ENCODE data around the gene CCDC92. TPM values are rescaled to one million over a fixed set of nuclear protein-coding genes. Genes with fewer than 3 reads are reported as not detected.
"Not testable (repeated sequence)": the region's sequence is repeated elsewhere in the genome, so short reads cannot be mapped to it uniquely, and the experiment has no call there.

Gene CCDC92
- total RNA-seq, 4 donors from 2014 or later: 23.1 to 33.3 (median 30.9) TPM

- H3K9me3 ChIP-seq: no peaks in the 10 kb centered on the region
- H3K36me3 ChIP-seq: no peaks in the 10 kb centered on the region
- peak in 1 of 3 donors; percentile 35 for DNase-seq
- H3K4me1 ChIP-seq: peaks cover 0 to 9% (median 0%) of the 10 kb centered on the region in 4 donors
- H3K27me3 ChIP-seq: no peaks in the 10 kb centered on the region
- H3K4me3 ChIP-seq: no peak overlapping the region
- H3K27ac ChIP-seq: no peak overlapping the region
- TF ChIP-seq CTCF (IDR thresholded peaks at IDR 0.05): no peak
- no peak for TF ChIP-seq POLR2A (IDR thresholded peaks at IDR 0.05)
These were observed 21.9 kb downstream of the CCDC92 start for GRCh38 chr12:123950476-123951349.

GRCh38 chr12:123949770-123950165 is 22.9 kb downstream of the CCDC92 start:
- Histone ChIP-seq H3K27me3 (no peaks in the 10 kb centered on the region), H3K4me3 (no peak overlapping the region), H3K27ac (peak overlapping the region in 3 of 4 donors; percentile 35 to 87 (median 65)), H3K36me3 (peaks cover 0 to 6% (median 0%) of the 10 kb centered on the region in 3 donors), H3K4me1 (peaks cover 0 to 9% (median 0%) of the 10 kb centered on the region in 4 donors), H3K9me3 (no peaks in the 10 kb centered on the region)
- no peak for TF ChIP-seq CTCF (IDR thresholded peaks at IDR 0.05)
- no peak for TF ChIP-seq POLR2A (IDR thresholded peaks at IDR 0.05)
- no peak for DNase-seq

- H3K36me3 ChIP-seq: peaks cover 0 to 10% (median 0%) of the 10 kb centered on the region in 3 donors
- H3K27ac ChIP-seq: peak overlapping the region in 3 of 4 donors; percentile 35 to 87 (median 65)
These were observed 23.5 kb downstream of the CCDC92 start for GRCh38 chr12:123948796-123949769.

GRCh38 chr12:123948401-123948795 is 24.2 kb downstream of the CCDC92 start:
- Histone ChIP-seq H3K9me3 (no peaks in the 10 kb centered on the region), H3K4me3 (peak overlapping the region in 1 of 4 donors; percentile 25), H3K27me3 (no peaks in the 10 kb centered on the region), H3K36me3 (peaks cover 0 to 15% (median 0%) of the 10 kb centered on the region in 3 donors), H3K4me1 (peaks cover 0 to 9% (median 0%) of the 10 kb centered on the region in 4 donors), H3K27ac (peak overlapping the region in 2 of 4 donors; percentile 65 to 87)
- DNase-seq: no peak
- TF ChIP-seq CTCF (IDR thresholded peaks at IDR 0.05) (no peak), POLR2A (IDR thresholded peaks at IDR 0.05) (no peak)

More at GRCh38 chr12:123948796-123949769, 23.5 kb downstream of the CCDC92 start:
- Histone ChIP-seq H3K4me3 (peak overlapping the region in 1 of 4 donors; percentile 25), H3K4me1 (peaks cover 0 to 9% (median 0%) of the 10 kb centered on the region in 4 donors), H3K27me3 (no peaks in the 10 kb centered on the region), H3K9me3 (no peaks in the 10 kb centered on the region)
- DNase-seq: peak in 2 of 3 donors; percentile 70 to 79
- TF ChIP-seq CTCF (IDR thresholded peaks at IDR 0.05): no peak
- TF ChIP-seq POLR2A (IDR thresholded peaks at IDR 0.05): peak in 1 of 2 donors; percentile 10

GRCh38 chr12:123947531-123947930 is 25.1 kb downstream of the CCDC92 start:
- H3K4me1 ChIP-seq, DNase-seq, H3K4me3 ChIP-seq, H3K27me3 ChIP-seq, H3K27ac ChIP-seq, H3K9me3 ChIP-seq: not testable (repeated sequence)
- H3K36me3 ChIP-seq: peaks cover 0 to 23% (median 0%) of the 10 kb centered on the region in 3 donors

- not testable (repeated sequence) for H3K4me1 ChIP-seq, H3K27ac ChIP-seq, H3K9me3 ChIP-seq, H3K4me3 ChIP-seq, DNase-seq, H3K27me3 ChIP-seq
- H3K36me3 ChIP-seq: peaks cover 0 to 30% (median 0%) of the 10 kb centered on the region in 3 donors
These were observed 25.8 kb downstream of the CCDC92 start for GRCh38 chr12:123946516-123947505.
